GM18870 (cell line): ENCODE data around the gene MEOX2.

Experiments
- ATAC-seq: cut with Tn5 transposase; IDR thresholded peaks from one replicate; pipeline ENCODE4 v1.9.1; 2021; ENCODE audit warnings: moderate library complexity; ENCODE audit not compliant: unreplicated experiment

The MEOX2 gene

GRCh38 chr7:15618275-15618674 lies 68.2 kb downstream of the MEOX2 start:
- ATAC-seq, result no peak

DNA sequence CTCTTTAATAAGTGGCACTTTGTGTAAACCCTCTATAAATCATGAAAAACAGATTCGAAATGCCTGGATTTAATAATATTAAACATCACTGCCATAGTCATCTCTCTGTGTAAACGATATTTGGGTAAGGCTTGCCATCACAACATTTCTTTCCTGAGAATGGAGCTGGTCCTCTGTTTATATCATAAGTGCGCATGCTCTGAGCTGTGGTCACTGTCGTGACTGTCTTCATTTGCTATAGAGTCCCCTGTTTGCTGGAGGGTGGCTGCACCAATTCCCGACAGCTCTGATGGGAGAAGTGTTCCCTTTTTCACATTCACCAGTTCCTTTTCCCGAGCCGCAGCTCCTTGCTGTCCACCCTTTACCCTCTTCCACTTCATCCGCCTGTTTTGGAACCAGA lies 74.3 kb downstream of the MEOX2 start:
- no peak for ATAC-seq

DNA sequence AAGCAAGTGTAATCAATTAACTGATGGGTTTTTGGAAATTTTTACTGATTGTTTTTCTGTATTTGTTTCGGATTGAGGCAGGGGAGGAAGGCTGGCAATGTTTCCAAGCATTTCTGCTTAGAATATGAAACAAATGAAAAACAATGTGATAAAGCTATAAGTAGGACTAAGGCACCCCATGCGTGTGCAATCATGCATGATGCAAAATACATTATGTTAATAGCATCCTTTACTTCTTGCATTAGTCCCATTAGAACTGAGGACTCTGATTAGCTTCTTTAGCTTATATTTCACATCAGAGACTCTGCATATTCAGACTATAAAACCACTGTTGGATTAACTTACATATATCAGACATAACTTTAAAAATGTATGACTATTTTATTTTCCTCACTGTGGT lies 76.0 kb downstream of the MEOX2 start:
- no peak for ATAC-seq

- no peak for ATAC-seq
Observed at GRCh38 chr7:15609287-15609686, 77.2 kb downstream of the MEOX2 start.

DNA sequence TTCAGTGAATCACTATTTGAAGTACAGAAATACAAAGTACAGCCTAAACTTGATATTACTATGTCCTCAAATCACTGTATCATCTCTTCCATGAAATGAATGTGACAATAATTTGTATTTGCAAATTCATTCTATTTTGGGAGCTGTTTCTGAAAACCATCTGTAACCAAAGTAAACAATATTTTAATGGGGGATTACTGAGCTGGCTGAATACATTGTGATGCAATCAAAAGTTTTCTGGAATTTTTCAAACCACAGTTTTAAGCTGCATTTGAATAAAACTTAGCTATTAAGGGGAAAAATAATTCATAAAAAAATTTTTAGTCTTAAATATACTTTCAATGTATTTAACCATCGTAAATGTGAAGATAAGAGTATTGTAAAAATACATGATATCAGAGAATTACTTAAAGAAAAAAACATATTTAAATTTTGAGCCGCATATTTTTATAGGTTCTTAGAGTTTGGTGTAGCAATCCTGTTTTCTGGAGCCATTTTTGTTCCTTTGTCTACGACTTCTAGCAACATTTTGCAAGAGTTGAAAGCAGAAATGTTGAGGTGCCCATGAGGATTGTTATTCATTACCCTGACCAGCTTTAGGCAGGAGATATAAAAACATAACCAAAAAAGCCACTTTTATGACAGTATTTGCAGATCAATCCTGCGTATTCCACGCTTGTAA lies 78.8 kb downstream of the MEOX2 start:
- no peak for ATAC-seq

DNA sequence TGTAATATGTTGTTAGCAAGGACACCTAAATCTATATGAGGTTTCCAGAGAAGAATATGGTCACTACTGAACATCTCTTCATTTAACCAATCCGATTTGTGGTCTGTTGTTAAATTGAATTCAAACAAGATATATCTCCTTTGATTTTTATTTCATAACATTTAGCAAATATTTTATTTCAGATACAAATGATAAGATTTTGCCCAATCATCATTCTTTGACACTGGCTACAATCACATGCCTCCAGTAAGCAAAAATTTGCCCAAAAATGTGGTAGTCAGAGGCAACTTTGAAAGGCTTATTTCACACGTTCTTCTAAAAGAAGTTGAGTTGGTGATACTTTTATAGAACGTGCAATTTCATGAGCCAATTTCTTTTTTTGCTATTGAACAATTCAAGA lies 79.9 kb downstream of the MEOX2 start:
- ATAC-seq, result no peak

DNA sequence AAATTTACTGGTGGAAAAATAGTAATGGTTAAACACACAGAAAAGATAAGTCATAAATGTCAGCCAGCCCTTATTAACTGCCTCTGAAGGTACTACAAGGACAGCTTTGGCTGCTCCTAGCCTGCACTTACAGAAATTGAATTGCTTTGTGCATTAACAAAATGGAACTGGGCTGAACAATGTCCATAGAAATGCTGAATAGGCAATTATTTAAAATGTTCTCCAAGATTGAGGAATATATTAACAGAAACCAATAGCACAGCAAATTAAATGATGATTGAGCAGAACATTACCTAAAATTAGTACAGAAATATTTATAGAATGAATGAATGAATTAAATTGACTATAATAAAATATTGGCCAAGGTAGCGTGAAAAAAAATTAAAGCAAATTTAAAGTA lies 82.3 kb downstream of the MEOX2 start:
- no peak for ATAC-seq

- no peak for ATAC-seq
Observed at GRCh38 chr7:15603124-15603523, 83.4 kb downstream of the MEOX2 start.

- no peak for ATAC-seq
Observed at GRCh38 chr7:15602236-15602635, 84.2 kb downstream of the MEOX2 start.

GRCh38 chr7:15601175-15601574 lies 85.3 kb downstream of the MEOX2 start:
- ATAC-seq, result no peak

- no peak for ATAC-seq
Observed at GRCh38 chr7:15600298-15600697, 86.2 kb downstream of the MEOX2 start.

GRCh38 chr7:15594461-15594860 lies 92.0 kb downstream of the MEOX2 start:
- no peak for ATAC-seq

GRCh38 chr7:15593382-15593781 lies 93.1 kb downstream of the MEOX2 start:
- no peak for ATAC-seq

DNA sequence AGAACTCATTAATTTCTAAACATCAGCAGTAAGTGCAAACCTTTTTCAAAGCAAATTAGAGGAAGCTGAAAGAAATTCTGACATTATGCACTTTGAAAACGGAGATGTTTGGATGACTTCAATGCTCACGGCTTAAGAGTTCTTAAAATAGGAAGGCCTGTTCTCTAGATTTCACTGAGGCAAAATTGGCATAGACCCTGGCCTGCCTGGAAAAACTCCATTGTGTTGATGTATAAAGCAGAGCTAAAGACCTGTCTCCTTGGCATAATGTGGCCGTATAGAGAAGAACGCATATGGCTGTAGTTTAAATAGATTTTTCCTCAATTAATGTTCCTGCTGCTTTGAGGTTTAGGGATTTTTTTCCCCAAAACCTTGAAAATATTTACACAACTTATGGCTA lies 100.2 kb downstream of the MEOX2 start:
- no peak for ATAC-seq

- ATAC-seq, result no peak
Observed at GRCh38 chr7:15584575-15584974, 101.9 kb downstream of the MEOX2 start.

DNA sequence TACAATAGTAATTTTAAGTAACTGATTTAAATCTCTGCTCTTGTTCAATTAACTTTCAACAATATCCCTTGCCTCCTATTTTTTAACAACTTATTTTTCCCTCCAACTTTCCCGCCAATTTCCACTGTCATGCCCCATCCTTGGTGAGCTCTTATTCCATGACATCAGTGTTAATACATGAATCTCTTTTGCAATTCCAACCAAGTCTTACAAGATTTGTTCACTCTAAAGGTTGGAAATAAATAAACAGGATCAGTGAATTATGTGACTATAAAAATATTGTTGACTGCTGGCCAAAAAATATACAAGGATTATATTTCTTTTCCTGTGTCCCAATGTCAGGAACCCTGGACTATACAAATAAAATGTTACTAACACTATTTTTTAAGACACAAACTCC lies 103.7 kb downstream of the MEOX2 start:
- no peak for ATAC-seq

DNA sequence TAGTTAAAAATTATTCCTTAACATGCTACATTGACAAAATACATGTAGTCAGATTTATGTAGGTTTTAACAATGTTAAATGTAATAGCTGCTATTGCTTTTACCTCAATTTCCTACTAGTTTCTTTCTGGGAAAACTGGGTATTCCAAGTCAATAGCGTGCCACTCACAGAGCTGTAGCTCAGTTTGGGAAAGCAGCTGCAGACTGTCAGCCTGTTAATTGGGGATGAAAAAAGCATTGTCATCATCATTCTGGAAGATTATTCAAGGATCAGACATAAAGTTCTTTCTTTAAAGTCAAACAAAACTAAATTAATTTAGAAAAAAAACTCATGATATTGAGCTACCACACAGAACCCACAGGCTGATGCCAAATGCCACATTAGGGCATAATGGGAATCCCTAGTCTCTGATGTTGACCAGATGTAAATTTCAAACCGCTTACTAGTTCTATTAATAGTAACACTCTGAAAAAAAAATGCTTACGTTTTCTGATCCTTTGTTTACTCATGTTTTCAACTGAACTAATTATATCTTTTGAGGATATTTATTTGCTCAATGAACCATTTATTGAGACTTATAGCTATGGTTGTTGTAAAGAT lies 105.0 kb downstream of the MEOX2 start:
- no peak for ATAC-seq

DNA sequence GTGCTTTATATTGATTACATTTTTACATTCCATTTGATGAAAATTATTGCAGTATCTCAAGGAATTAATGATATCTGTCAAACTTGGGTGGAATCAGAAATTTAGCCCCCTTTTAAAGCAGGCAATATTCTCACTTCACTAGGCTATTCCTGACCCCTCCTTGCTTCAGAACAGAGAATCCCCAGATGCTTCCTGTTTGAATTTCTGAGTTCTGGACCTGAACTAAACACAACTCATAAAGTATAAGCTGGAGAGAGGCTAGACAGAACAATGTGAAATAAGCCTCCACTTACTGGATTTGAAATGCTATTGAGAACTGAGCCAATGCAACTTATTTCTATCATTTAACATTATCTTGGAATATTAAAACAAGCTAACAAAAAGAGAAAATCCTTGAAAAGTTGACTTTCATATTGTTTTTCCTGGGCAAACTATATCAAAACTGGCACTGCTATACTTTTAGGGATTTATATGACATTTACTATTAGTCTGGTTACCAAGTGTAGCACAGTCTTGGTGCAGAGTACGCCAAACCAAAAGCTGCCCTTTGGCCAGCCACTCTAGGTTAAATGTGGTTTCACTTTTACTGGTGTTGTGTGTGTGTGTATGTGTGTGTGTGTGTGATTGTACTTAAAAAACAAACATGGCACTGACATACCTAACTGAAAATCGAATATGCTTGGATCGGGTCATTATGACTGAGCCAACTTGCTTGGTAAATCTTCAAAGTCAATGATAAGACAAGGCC lies 105.7 kb downstream of the MEOX2 start:
- ATAC-seq, result no peak

GRCh38 chr7:15577600-15577999 lies 108.9 kb downstream of the MEOX2 start:
- ATAC-seq, result no peak

DNA sequence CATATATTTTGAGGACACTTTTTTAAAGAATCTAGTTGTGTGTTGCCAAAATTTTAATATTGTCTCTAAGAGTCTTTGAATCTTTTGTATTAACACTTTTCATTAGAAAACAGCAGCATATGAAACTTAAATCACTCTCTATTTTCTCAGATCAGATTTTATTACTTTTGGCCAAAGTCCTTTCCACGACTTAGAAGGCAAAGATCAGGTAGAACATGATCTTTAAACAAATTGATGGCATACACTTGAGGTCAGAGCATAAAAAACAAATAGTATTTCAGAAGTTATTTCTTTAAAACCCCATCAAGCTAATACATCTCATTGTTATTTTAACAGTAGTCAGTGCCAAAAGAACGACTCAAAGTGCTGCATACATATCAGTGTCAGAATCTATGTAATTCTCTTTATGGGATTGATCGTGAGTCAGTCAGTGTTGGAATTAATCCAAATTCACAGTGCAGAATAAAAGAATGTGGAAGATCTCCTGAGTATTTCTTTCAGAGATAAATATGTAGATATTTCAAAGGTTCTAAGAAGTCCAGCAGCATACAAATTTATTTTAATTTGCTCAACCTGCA lies 115.1 kb downstream of the MEOX2 start:
- no peak for ATAC-seq

GRCh38 chr7:15567652-15568051 lies 118.8 kb downstream of the MEOX2 start:
- ATAC-seq, result no peak

- ATAC-seq, result no peak
Observed at GRCh38 chr7:15567036-15567435, 119.4 kb downstream of the MEOX2 start.
